ENCODE results near the gene DLG2.

DNA sequence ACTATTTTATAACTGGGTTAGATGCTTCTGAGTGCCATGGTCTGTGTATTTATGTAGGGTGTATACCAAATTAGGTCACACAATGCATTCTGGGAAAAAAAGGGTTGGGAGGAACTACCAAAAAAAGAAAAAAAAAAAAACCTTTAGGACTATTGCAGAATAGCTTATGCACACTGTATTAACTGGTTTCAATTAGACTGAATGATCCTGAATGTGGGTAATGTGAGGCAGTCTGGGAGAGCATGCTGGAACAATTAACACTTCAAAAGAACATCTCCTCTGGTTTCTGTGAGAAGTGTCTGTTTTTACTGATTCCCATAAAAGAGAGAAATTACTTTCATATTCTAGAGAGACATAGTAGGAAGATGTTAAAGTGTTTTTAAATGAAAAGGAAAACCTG, 521.3 kb downstream of the DLG2 start:
- TF ChIP-seq, protein P1, sequence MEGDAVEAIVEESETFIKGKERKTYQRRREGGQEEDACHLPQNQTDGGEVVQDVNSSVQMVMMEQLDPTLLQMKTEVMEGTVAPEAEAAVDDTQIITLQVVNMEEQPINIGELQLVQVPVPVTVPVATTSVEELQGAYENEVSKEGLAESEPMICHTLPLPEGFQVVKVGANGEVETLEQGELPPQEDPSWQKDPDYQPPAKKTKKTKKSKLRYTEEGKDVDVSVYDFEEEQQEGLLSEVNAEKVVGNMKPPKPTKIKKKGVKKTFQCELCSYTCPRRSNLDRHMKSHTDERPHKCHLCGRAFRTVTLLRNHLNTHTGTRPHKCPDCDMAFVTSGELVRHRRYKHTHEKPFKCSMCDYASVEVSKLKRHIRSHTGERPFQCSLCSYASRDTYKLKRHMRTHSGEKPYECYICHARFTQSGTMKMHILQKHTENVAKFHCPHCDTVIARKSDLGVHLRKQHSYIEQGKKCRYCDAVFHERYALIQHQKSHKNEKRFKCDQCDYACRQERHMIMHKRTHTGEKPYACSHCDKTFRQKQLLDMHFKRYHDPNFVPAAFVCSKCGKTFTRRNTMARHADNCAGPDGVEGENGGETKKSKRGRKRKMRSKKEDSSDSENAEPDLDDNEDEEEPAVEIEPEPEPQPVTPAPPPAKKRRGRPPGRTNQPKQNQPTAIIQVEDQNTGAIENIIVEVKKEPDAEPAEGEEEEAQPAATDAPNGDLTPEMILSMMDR (IDR thresholded peaks at IDR 0.05): no peak
- no peak for TF ChIP-seq POLR2A (IDR thresholded peaks at IDR 0.05)
